HG02870 (cell line): ENCODE results near the gene TBX4.

Experiments used
- ATAC-seq: cut with Tn5 transposase; IDR thresholded peaks from one replicate; pipeline ENCODE4 v1.9.1; 2021; ENCODE audit warnings: mild to moderate bottlenecking, moderate library complexity; ENCODE audit not compliant: unreplicated experiment

The TBX4 gene

DNA sequence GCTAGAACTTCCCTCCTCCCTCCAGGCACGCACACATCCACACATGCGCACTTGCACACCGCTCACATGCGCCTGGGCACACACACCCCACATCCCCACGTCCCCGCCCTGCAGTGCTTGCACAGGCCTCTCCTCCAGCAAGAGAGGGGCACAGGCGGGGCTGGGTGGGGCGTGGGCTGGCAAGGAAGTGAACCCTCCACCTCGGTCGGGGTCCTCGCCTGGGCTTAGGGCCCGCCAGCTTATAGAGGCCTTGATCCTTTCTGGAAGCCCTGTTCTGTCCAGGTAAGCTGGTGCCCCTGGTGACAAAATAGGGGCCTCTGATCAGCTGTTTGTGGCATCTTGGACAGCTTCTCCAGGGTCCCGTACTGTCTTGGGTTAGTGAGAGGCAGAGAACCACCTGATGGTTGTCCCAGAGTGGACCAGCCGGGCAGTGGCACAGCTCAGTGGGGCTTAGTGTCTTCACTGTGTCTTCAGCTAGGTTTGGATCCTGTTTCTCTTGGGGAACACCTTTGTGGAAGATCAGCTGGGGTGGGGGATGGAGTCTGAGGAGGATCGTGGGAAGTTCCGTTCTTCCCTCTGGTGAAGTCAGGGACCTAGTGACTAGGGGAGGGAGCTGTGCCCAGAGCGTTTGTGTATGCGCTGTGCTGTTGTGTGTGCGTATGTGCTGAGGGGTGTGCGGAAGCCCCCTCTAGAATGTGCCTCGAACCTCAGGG lies 12.1 kb downstream of the TBX4 start:
- no peak for ATAC-seq

- ATAC-seq, result no peak
These were observed 12.6 kb downstream of the TBX4 start for GRCh38 chr17:61464843-61465180.

DNA sequence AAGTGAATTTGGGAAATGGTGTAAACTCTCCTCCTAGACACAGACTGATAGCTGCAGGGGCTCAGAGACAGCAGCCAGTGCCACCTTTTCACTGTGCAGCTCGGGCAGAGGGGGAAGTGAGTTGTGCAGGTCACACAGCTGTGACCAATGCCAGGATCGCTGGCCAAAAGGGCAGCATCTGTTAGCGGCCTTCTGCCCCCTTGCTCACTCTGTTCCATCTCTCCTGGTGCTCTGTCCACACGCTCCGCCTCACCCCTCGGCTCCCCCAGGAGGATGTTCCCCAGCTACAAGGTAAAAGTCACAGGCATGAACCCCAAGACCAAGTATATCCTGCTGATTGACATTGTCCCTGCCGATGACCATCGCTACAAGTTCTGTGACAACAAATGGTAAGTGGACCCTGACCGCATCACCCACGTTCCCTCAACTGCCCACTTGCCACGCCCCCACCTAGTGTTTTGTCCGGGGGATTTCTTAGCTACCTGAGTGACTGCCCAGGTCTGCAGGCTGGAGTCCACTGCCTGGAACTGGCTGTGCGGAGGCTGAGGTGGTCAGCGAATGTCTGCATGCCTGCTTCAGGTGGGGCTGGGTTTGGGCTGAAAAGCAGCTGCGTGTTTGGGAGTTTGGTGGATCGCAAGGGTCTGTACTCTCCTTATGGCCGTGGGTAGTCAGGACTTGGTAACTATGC lies 13.5 kb downstream of the TBX4 start:
- ATAC-seq, result no peak

- no peak for ATAC-seq
These were observed 14.0 kb downstream of the TBX4 start for GRCh38 chr17:61466246-61466645.

GRCh38 chr17:61467416-61468262 lies 15.4 kb downstream of the TBX4 start:
- ATAC-seq, result no peak

- no peak for ATAC-seq
These were observed 16.2 kb downstream of the TBX4 start for GRCh38 chr17:61468263-61468907.

- no peak for ATAC-seq
These were observed 17.3 kb downstream of the TBX4 start for GRCh38 chr17:61469474-61469873.

DNA sequence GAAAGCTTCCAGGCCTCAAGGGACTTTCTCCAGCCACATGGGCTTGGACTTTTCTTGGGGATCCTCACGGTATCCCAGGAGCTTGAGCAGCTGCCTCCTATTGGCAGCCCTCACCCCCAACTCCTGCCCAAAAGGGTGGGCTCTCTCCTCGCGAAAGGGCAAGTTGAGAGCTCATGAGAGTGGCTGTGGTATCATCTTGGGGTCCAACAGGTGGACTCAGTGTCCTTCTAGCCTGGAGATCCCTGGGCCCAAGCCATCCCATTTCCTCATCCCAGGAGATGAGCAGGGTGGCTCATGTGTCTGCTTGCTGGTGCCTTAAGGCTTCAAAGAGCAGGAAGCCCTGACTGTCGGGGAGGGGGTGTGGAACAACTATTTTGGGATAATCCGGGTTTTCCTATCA lies 17.7 kb downstream of the TBX4 start:
- no peak for ATAC-seq

- ATAC-seq, result no peak
These were observed 18.4 kb downstream of the TBX4 start for GRCh38 chr17:61470530-61471136.

DNA sequence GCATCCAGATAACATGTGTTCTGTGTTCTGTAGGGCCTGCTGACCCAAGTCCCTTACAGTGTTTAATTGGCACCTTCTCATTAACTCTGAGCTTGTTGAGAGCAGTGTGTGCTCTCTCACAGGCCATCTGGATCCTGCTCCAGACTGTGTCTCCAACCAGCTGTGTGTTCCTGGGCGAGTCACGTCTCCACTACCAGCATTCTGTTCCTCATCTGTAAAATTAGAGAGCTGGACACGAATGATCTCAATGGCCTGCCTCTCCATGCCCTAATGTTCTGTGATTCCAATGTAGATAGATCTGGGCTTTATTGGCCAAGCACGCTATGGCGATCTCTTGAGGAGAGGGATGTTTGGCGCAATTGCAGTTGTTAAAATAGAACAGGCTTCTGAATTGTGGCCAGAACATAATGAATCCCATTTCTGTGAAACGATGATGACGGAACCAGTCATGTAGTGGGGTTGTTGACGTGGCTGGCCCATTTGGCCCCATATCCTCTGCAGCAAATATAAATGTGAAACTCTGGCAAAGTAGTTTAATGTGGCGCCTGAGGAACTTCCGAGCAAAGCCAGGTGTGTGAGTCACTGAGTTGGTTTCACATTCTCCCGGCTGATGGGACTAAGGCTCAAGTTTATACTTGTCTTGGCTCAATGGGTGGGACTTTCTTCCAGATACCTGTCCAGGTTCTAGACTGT lies 22.2 kb downstream of the TBX4 start:
- ATAC-seq, result no peak

DNA sequence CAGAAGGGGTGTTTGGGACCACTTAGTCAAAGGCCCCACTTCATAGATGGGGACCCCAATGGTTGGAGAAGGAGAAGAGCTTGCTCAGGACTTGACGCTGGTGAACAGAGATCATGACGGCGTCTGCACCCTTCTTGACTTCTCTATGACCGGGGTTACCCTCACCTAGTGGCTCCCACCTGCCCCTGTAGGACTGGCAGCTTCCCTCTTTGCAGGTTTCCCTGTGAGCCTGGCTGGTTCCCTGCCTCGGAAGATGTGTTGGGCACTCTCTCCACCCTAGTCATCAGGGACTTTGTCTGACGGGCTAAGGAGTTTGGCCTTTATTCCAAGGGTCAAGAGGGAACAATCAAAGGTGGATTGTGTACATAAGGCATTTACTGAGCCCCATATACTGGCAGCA lies 22.7 kb downstream of the TBX4 start:
- ATAC-seq, result no peak

- ATAC-seq, result no peak
These were observed 23.5 kb downstream of the TBX4 start for GRCh38 chr17:61475726-61476125.

GRCh38 chr17:61476476-61477203 lies 24.4 kb downstream of the TBX4 start:
- ATAC-seq, result no peak

DNA sequence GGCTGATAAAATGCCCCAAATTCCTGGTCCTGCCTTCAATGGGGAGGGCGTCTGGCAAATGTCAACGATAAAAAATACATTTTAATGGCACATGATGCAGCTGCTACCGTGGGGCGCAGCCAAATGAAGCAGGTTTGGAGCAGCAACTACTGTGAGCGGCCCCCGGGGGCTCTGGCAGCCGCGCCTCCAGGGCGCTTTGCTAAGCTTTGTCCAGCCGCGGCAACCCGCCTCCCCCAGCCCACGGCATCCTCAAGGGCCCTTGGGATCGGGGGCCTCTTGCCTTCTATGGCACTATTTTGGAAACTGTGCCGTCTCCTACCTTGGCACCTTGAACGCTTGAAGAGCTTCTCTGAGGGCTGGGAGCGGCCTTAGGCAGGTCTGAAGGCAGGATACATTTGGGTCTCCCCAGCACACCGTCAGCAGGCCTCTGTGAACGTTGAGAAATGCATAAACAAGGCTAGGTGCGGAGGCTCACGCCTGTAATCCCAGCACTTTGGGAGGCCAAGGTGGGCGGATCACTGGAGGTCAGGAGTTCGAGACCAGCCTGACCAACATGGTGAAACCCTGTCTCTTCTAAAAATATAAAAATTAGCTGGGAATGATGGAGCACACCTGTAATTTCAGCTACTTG lies 25.1 kb downstream of the TBX4 start:
- no peak for ATAC-seq

GRCh38 chr17:61478026-61478789 lies 26.0 kb downstream of the TBX4 start:
- no peak for ATAC-seq

- no peak for ATAC-seq
These were observed 26.7 kb downstream of the TBX4 start for GRCh38 chr17:61478790-61479492.

- ATAC-seq, result no peak
These were observed 27.5 kb downstream of the TBX4 start for GRCh38 chr17:61479493-61480413.
